IMR-90 (cell line): Measurements from ENCODE around the gene MPP4. TPM values are rescaled to one million over a fixed set of nuclear protein-coding genes. Genes with fewer than 3 reads are reported as not detected.

ENCODE experiments used
- ATAC-seq: fragments of 200-7000 bp; cut with Tn5 transposase; 2 replicates; pipeline ENCODE4 v1.9.1; 2020; ENCODE audit warnings: low read depth, mild to moderate bottlenecking, moderate library complexity
- BruUV-seq: library from RNA; stranded (reverse); fragments of 400-500 nt; replicated peaks from 2 replicates; lab custom pipeline; 2021; lab: Mats Ljungman, UMichigan
- CTCF ChIA-PET: fragments of 300-600 bp; formaldehyde crosslinking; extraction: SDS; loops from one replicate; lab custom pipeline; 2021; ENCODE audit warnings: antibody characterized with exemption; lab: Yijun Ruan, JAX
- POLR2A ChIA-PET: fragments of 300-600 bp; sonication (Branson Sonifier 250); formaldehyde crosslinking; loops from one replicate; lab custom pipeline; 2022; ENCODE audit warnings: antibody characterized with exemption; ENCODE audit not compliant: unreplicated experiment; lab: Charles Lee
- DNase-seq: peaks from one replicate; pipeline ENCODE4 v3.0.0; 2013
- H2AFZ ChIP-seq: replicated peaks from 2 replicates; pipeline ENCODE3; 2013; ENCODE audit warnings: low read length, mild to moderate bottlenecking; ENCODE audit not compliant: poor library complexity
- H2AK5ac ChIP-seq: 2 replicates; pipeline ENCODE4 v1.6.1; 2013; ENCODE audit warnings: low read depth, low read length, inconsistent platforms
- H2AK9ac ChIP-seq: replicated peaks from 2 replicates; pipeline ENCODE3; 2013; ENCODE audit warnings: mild to moderate bottlenecking, low read depth, low read length, moderate library complexity; ENCODE audit not compliant: poor library complexity
- H2BK120ac ChIP-seq: 2 replicates; pipeline ENCODE4 v1.6.1; 2013; ENCODE audit warnings: low read depth, low read length, inconsistent platforms
- H2BK15ac ChIP-seq: 3 replicates; pipeline ENCODE4 v1.6.1; 2013; ENCODE audit warnings: low read depth, low read length, inconsistent platforms
- H2BK20ac ChIP-seq: 2 replicates; pipeline ENCODE4 v1.6.1; 2013; ENCODE audit warnings: low read depth, mild to moderate bottlenecking, inconsistent platforms, low read length, moderate library complexity
- H2BK5ac ChIP-seq: 2 replicates; pipeline ENCODE4 v1.6.1; 2013; ENCODE audit warnings: mild to moderate bottlenecking, low read depth, low read length, inconsistent platforms; ENCODE audit not compliant: poor library complexity, severe bottlenecking
- H3K14ac ChIP-seq: replicated peaks from 2 replicates; pipeline ENCODE4 v1.6.1; 2013; ENCODE audit warnings: low read depth, low read length, inconsistent platforms
- H3K18ac ChIP-seq: 2 replicates; pipeline ENCODE4 v1.6.1; 2013; ENCODE audit warnings: low read depth, low read length, control low read depth
- H3K23ac ChIP-seq: 2 replicates; pipeline ENCODE4 v1.6.1; 2013; ENCODE audit warnings: low read depth, low read length, inconsistent platforms
- H3K27ac ChIP-seq: 2 replicates; pipeline ENCODE4 v1.5.1; 2013; ENCODE audit warnings: mild to moderate bottlenecking, control low read depth, low read length; ENCODE audit not compliant: insufficient read depth
- H3K27me3 ChIP-seq: 2 replicates; pipeline ENCODE4 v1.6.1; 2013; ENCODE audit warnings: low read length; ENCODE audit not compliant: control insufficient read depth, insufficient read depth
- H3K36me3 ChIP-seq: 2 replicates; pipeline ENCODE4 v1.6.1; 2013; ENCODE audit warnings: low read length, mixed read lengths; ENCODE audit not compliant: control insufficient read depth, insufficient read depth
- H3K4ac ChIP-seq: 2 replicates; pipeline ENCODE4 v1.6.1; 2013; ENCODE audit warnings: low read depth, low read length, inconsistent platforms
- H3K4me1 ChIP-seq: 2 replicates; pipeline ENCODE4 v1.6.1; 2013; ENCODE audit warnings: low read length, mixed read lengths; ENCODE audit not compliant: control insufficient read depth, insufficient read depth
- H3K4me2 ChIP-seq: 2 replicates; pipeline ENCODE4 v1.6.1; 2013; ENCODE audit warnings: low read depth, mild to moderate bottlenecking, control low read depth, low read length, moderate library complexity
- H3K4me3 ChIP-seq: 2 replicates; pipeline ENCODE4 v1.5.1; 2013; ENCODE audit warnings: low read depth, mild to moderate bottlenecking, control low read depth, low read length, moderate library complexity; ENCODE audit not compliant: insufficient read depth
- H3K56ac ChIP-seq: 2 replicates; pipeline ENCODE4 v1.6.1; 2013; ENCODE audit warnings: low read length, inconsistent platforms; ENCODE audit not compliant: insufficient read depth; ENCODE audit errors: extremely low read depth
- H3K79me1 ChIP-seq, 2 experiments: 2 replicates each; pipeline ENCODE4 v1.6.1; 2013; ENCODE audit warnings: low read length in 2 of 2, inconsistent platforms in 1 of 2, low read depth in 1 of 2
- H3K9ac ChIP-seq: 2 replicates; pipeline ENCODE4 v1.6.1; 2013; ENCODE audit warnings: low read depth, low read length, control low read depth
- H3K9me1 ChIP-seq: 2 replicates; pipeline ENCODE4 v1.6.1; 2013; ENCODE audit warnings: low read length, inconsistent platforms; ENCODE audit not compliant: insufficient read depth
- H3K9me3 ChIP-seq: 2 replicates; pipeline ENCODE4 v1.6.1; 2013; ENCODE audit warnings: low read length; ENCODE audit not compliant: control insufficient read depth, insufficient read depth
- H4K20me1 ChIP-seq: 2 replicates; pipeline ENCODE4 v1.6.1; 2013; ENCODE audit warnings: low read length, inconsistent platforms; ENCODE audit not compliant: insufficient read depth
- H4K5ac ChIP-seq: 2 replicates; pipeline ENCODE4 v1.6.1; 2013; ENCODE audit warnings: mild to moderate bottlenecking, low read depth, low read length, control low read depth
- H4K8ac ChIP-seq, 2 experiments: 2 replicates each; pipeline ENCODE4 v1.6.1; 2013; ENCODE audit warnings: low read depth in 2 of 2, low read length in 2 of 2, control low read depth in 1 of 2, inconsistent platforms in 1 of 2
- H4K91ac ChIP-seq: 2 replicates; pipeline ENCODE4 v1.6.1; 2013; ENCODE audit warnings: low read depth, low read length, inconsistent platforms; ENCODE audit not compliant: insufficient read depth
- BHLHE40 ChIP-seq: fragments of 150-350 bp; IDR thresholded peaks from 2 replicates; pipeline ENCODE4 v1.6.1; 2016; ENCODE audit warnings: mild to moderate bottlenecking, low read depth, low read length
- CEBPB ChIP-seq: IDR thresholded peaks from 2 replicates; pipeline ENCODE4 v1.6.1; 2012; ENCODE audit warnings: low read depth, low read length, improper control_type of control experiment
- ELK1 ChIP-seq: fragments of 150-350 bp; IDR thresholded peaks from 2 replicates; pipeline ENCODE4 v1.6.1; 2016; ENCODE audit warnings: low read depth, mild to moderate bottlenecking, low read length, moderate library complexity, borderline replicate concordance
- FOS ChIP-seq: fragments of 150-350 bp; IDR thresholded peaks from 2 replicates; pipeline ENCODE4 v1.6.1; 2016; ENCODE audit warnings: low read depth, low read length
- MAFK ChIP-seq: IDR thresholded peaks from 2 replicates; pipeline ENCODE4 v1.6.1; 2012; ENCODE audit warnings: low read depth, low read length, improper control_type of control experiment
- MAZ ChIP-seq: IDR thresholded peaks from 2 replicates; pipeline ENCODE4 v1.6.1; 2012; ENCODE audit warnings: low read depth, mild to moderate bottlenecking, low read length, improper control_type of control experiment, moderate library complexity, borderline replicate concordance
- MXI1 ChIP-seq: IDR thresholded peaks from 2 replicates; pipeline ENCODE4 v1.6.1; 2012; ENCODE audit warnings: low read depth, mild to moderate bottlenecking, low read length, moderate library complexity, borderline replicate concordance
- NFE2L2 ChIP-seq: fragments of 150-350 bp; IDR thresholded peaks from 2 replicates; pipeline ENCODE4 v1.6.1; 2016; ENCODE audit warnings: low read depth, mild to moderate bottlenecking, low read length
- POLR2A ChIP-seq: IDR thresholded peaks from 2 replicates; pipeline ENCODE4 v1.6.1; 2012; ENCODE audit warnings: mild to moderate bottlenecking, low read depth, low read length
- RAD21 ChIP-seq: IDR thresholded peaks from 2 replicates; pipeline ENCODE4 v1.6.1; 2012; ENCODE audit warnings: low read length, improper control_type of control experiment
- RCOR1 ChIP-seq: IDR thresholded peaks from 2 replicates; pipeline ENCODE4 v1.6.1; 2012; ENCODE audit warnings: mild to moderate bottlenecking, low read length, improper control_type of control experiment; ENCODE audit not compliant: insufficient replicate concordance
- RFX5 ChIP-seq: IDR thresholded peaks from 2 replicates; pipeline ENCODE4 v1.8.0; 2012; ENCODE audit warnings: low read depth, mild to moderate bottlenecking, low read length, moderate library complexity
- SMC3 ChIP-seq: fragments of 150-350 bp; IDR thresholded peaks from 2 replicates; pipeline ENCODE4 v1.6.1; 2016; ENCODE audit warnings: low read depth, mild to moderate bottlenecking, antibody characterized with exemption, low read length, moderate library complexity
- USF2 ChIP-seq: fragments of 150-350 bp; IDR thresholded peaks from 2 replicates; pipeline ENCODE4 v1.6.1; 2017; ENCODE audit warnings: mild to moderate bottlenecking, antibody characterized with exemption, low read length, low read depth
- WGBS, 2 experiments: methylation state at CpG; one replicate each; pipeline versions ENCODE4 v1.1.5 to v1.1.7; 2013; ENCODE audit warnings: missing lambda C conversion rate in 2 of 2; ENCODE audit not compliant: insufficient read length in 1 of 2; ENCODE audit errors: extremely low coverage in 2 of 2; 5-methylcytosine and 5-hydroxymethylcytosine counted together
- dilution Hi-C: fragments of 300-500 bp; cut with HindIII; formaldehyde crosslinking; loops from one replicate; pipeline ENCODE4 v1.14.3; 2018; ENCODE audit warnings: low sequenced_read_pairs; ENCODE audit not compliant: unreplicated experiment
- in situ Hi-C: fragments of 300-500 bp; cut with MboI; formaldehyde crosslinking; loops from 3 replicates; pipeline ENCODE4 v1.14.3; 2019; ENCODE audit warnings: low sequenced_read_pairs, inconsistent platforms, mixed read lengths
- intact Hi-C: fragments of 100-400 bp; cut with micrococcal nuclease; formaldehyde crosslinking; loops from 2 replicates; pipeline ENCODE4 v1.10.0; 2022
- polyA plus RNA-seq, 3 experiments: library from polyadenylated mRNA; depleted of rRNA; stranded (reverse); fragments of >200 nt; gene quantifications; 2 replicates each; pipeline ENCODE4 v1.2.3, GENCODE V29; 2012; ENCODE audit warnings: low replicate concordance in 1 of 3
- total RNA-seq: library from RNA; depleted of rRNA; stranded (reverse); fragments of >200 nt; gene quantifications from 2 replicates; pipeline ENCODE4 v1.2.3, GENCODE V29; 2012
- TF ChIP-seq, protein P1 (sequence below): conservative IDR thresholded peaks from 2 replicates; pipeline ENCODE4 v1.5.1; 2012; ENCODE audit warnings: mild to moderate bottlenecking, low read depth, low read length, improper control_type of control experiment

MPP4 gene
- total and polyA plus RNA-seq, 2 of the 4 experiments (the other 2 are of a cell fraction): 11.8 to 14.9 TPM

DNA sequence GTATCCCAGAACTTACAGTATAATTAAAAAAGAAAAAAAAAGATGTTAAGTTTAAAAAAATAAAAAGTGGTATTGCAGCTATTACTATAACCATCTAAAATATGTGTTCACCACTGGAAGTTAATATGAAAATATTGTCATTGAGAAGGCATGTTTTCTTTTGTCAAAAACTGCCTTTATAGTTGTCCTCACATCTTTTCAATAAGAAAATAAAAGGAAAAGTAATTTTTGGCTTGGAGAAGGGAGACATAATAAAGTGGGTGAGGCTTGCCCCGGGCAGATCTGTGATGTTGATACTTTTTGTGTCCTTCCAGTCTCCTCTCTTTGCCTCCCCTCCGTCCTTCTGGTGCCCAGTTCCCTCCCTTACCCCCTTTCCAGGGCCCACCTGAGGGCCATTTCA lies 24.9 kb downstream of the MPP4 start:
- intact Hi-C loops: no loop called here
- ATAC-seq (no peak), DNase-seq (no peak)
- dilution Hi-C loops: no loop called here
- H3K18ac ChIP-seq: no peak overlapping the region
- H4K8ac ChIP-seq: no peak overlapping the region
- H3K4ac ChIP-seq: no peak overlapping the region
- no peak overlapping the region for H2BK15ac ChIP-seq
- no peaks in the 10 kb centered on the region for H3K9me3 ChIP-seq
- no peak overlapping the region for H2AFZ ChIP-seq
- H2AK5ac ChIP-seq: no peak overlapping the region
- no peak overlapping the region for H3K4me3 ChIP-seq
- no CpG with 5 or more reads among the region's 2 CpGs for WGBS, 2 experiments
- no peak overlapping the region for H2BK20ac ChIP-seq
- CTCF ChIA-PET: interaction anchor here (1.1 kb wide), 1 partner anchor 18 kb away, joined by 3 read pairs; no protein-coding TSS in a partner anchor
- H3K4me1 ChIP-seq: no peaks in the 10 kb centered on the region
- no peak overlapping the region for H3K56ac ChIP-seq
- H3K4me2 ChIP-seq: no peak overlapping the region
- no TSS peak for BruUV-seq
- POLR2A ChIA-PET: no interaction called here
- peaks cover 1% of the 10 kb centered on the region; the same call in 1 of the 2 replicates for H3K36me3 ChIP-seq
- H3K27ac ChIP-seq: no peak overlapping the region
- H4K5ac ChIP-seq: no peak overlapping the region
- no peak overlapping the region for H3K23ac ChIP-seq
- H3K9me1 ChIP-seq: peaks cover 4% of the 10 kb centered on the region; the same call in 1 of the 2 replicates
- no peak overlapping the region for H2BK120ac ChIP-seq
- no peaks in the 10 kb centered on the region for H4K20me1 ChIP-seq
- H3K14ac ChIP-seq: no peak overlapping the region
- no peaks in the 10 kb centered on the region for H3K27me3 ChIP-seq
- H3K79me1 ChIP-seq: no peaks in the 10 kb centered on the region
- no peak overlapping the region for H2BK5ac ChIP-seq
- in situ Hi-C loops: no loop called here
- TF ChIP-seq ELK1: no peak
- no peak for TF ChIP-seq MAZ
- TF ChIP-seq FOS: no peak
- no peak for TF ChIP-seq USF2
- no peak for TF ChIP-seq CEBPB
- no peak for TF ChIP-seq NFE2L2
- TF ChIP-seq POLR2A: no peak
- TF ChIP-seq, protein P1, sequence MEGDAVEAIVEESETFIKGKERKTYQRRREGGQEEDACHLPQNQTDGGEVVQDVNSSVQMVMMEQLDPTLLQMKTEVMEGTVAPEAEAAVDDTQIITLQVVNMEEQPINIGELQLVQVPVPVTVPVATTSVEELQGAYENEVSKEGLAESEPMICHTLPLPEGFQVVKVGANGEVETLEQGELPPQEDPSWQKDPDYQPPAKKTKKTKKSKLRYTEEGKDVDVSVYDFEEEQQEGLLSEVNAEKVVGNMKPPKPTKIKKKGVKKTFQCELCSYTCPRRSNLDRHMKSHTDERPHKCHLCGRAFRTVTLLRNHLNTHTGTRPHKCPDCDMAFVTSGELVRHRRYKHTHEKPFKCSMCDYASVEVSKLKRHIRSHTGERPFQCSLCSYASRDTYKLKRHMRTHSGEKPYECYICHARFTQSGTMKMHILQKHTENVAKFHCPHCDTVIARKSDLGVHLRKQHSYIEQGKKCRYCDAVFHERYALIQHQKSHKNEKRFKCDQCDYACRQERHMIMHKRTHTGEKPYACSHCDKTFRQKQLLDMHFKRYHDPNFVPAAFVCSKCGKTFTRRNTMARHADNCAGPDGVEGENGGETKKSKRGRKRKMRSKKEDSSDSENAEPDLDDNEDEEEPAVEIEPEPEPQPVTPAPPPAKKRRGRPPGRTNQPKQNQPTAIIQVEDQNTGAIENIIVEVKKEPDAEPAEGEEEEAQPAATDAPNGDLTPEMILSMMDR: no peak
- TF ChIP-seq BHLHE40: no peak
- no peak for TF ChIP-seq MXI1
- no peak for TF ChIP-seq RCOR1
- no peak for TF ChIP-seq MAFK
- TF ChIP-seq RFX5: no peak
- no peak for TF ChIP-seq SMC3
- TF ChIP-seq RAD21: no peak
- no peak overlapping the region for H2AK9ac ChIP-seq
- no peak overlapping the region for H4K91ac ChIP-seq
- H3K9ac ChIP-seq: no peak overlapping the region
